HG03097 (cell line): Measurements from ENCODE around the gene CLPX.
A peak's percentile ranks its signal among the peaks of the same experiment; 100 is the strongest.
"Not testable (repeated sequence)": the region's sequence is repeated elsewhere in the genome, so short reads cannot be mapped to it uniquely, and the experiment has no call there.

ENCODE experiments used
- ATAC-seq: cut with Tn5 transposase; IDR thresholded peaks from one replicate; pipeline ENCODE4 v1.9.1; 2021; ENCODE audit not compliant: unreplicated experiment, low FRiP score

The CLPX gene

DNA sequence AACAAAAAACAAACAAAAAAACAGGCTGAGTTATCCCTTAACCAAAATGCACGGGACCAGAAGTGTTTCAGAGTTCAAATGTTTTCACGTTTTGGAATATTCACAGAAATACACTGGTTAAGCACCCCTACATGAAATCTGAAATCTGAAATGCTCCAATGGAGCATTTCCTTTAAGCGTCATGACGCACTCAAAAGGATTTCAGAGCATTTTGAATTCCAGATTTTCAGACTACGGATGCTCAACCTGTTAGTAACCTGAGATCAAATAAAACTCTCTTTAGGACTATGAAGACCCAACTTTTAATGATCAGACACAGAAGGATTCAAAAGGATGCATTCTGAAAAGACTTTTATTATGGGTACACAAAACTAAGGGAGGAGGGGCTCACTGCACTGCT is 9.6 kb downstream of the CLPX start:
- ATAC-seq: no peak

DNA sequence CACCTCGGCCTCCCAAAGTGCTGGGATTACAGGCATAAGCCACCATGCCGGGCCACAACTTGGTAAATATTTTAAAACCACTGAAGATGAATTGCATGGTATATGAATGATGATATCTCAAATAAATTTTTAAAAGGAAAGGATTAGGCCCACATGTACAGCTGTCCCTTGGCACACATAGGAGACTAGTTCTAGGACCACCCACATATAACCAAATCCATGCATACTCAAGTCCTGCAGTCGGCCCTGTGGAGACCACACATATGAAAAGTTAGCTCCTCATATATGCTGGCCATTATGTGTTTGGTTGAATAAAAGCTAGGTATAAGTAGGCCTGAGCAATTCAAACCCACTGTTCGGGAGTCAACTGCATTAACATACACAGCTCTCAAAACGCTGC is 10.6 kb downstream of the CLPX start:
- no peak for ATAC-seq

GRCh38 chr15:65172531-65172930 is 12.6 kb downstream of the CLPX start:
- ATAC-seq: no peak

DNA sequence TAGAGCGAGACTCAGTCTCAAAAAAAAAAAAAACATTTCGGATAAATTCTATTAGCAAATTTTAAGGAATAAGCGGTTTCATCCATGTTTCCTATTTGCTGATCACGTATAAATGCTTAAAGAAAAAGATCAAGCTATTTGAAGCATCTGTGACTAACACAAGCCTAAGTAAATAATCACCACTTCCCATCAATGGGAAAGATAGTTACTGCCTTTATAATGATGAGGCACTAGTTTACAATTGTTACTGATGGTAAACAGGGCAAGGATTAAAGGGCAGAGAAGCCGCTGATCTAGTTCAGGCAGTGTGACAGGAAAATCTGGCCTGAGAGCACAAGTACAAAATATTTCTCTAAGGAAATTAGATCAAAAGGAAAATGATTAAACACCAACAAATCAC is 13.7 kb downstream of the CLPX start:
- ATAC-seq: no peak

- ATAC-seq: no peak
Measured at GRCh38 chr15:65165875-65166274, 19.3 kb downstream of the CLPX start.

DNA sequence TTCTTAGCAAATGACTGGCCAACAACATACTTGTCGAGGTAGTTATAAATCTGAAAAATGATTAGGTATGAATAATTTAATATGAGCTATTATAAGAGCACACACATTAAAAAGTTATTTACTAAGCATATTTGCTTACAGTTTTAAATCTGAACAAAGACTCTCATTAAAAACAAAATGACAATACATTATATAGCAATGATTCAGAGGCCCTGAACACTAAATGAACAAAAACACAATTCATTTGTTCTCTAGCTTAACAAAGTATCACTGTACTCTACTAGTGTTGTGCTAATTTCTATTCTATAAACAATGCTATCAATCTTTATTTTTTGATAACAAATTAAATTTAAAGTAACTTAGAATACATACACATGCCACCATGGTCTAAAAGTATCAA is 21.0 kb downstream of the CLPX start:
- no peak for ATAC-seq

GRCh38 chr15:65163041-65163440 is 22.1 kb downstream of the CLPX start:
- ATAC-seq: no peak

GRCh38 chr15:65156692-65157091 is 28.4 kb downstream of the CLPX start:
- ATAC-seq: no peak

DNA sequence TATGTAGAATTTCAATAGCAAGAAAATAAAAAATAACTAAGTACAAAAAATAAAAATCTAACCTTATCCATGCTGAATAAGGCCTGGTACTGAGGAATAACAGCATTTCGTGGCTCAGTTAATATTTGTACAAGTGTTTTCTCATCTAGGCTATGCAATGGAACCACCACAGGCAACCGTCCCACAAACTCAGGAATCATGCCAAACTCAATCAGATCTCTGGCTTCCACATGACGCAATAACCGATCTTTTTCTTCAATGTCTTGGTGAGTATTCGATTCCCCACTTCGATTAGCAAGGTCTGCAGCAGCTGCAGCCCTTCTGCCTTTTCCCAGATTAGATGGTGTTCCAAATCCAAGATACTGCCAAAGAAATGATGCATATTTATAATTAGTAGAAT is 30.4 kb downstream of the CLPX start:
- ATAC-seq: no peak

DNA sequence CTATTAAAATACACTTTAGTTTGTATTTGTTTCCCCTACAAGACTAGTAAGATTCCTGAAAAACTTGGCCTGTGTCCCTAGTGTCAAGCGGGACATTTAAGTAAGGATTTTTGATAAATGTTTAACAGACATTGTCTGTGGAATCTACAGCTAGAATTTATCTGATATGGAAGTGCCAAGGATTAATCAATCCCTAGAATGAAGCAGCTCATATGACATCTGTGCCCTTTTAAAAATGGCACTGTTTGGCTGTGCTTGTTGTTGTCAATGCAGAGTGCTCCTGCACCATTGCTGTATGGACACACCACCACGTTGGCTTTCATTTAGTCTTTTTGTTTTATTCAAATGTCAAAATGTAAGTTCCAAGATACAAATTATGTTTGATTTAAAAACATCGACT is 37.2 kb downstream of the CLPX start:
- ATAC-seq: no peak

DNA sequence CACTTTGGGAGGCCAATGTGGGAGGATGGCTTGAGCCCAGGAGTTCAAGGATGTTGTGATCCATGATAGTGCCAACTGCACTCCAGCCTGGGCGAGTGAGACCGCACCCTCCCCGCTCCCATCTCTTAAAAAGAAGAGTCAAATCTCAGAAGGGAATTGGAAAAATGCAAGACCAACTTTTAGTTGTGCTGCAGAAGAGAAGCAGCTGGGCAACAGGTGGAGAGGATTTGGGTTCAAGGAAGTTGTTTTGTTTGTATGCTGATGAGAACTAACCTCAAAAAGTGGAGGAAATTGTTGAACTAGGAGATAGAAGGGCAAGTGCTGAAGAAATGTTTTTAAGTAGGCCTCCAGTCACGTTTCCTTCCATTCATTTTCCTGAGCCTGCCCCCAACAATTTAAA is 38.7 kb downstream of the CLPX start:
- ATAC-seq: no peak

GRCh38 chr15:65138631-65139030 is 46.5 kb downstream of the CLPX start:
- ATAC-seq: not testable (repeated sequence)

DNA sequence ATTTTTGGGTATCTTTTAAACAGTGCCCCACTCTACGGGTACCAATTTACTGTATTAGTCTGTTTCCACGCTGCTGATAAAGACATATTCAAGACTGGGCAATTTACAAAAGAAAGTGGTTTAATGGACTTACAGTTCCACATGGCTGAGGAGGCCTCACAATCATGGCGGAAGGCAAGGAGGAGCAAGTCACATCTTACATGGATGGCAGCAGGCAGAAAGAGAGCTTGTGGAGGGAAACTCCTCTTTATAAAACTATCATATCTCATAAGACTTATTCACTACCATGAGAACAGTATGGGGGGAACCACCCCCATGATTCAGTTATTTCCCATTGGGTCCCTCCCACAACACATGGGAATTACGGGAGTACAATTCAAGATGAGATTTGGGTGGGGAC is 47.2 kb downstream of the CLPX start:
- ATAC-seq: not testable (repeated sequence)

GRCh38 chr15:65137089-65137488 is 48.1 kb downstream of the CLPX start:
- ATAC-seq: not testable (repeated sequence)

DNA sequence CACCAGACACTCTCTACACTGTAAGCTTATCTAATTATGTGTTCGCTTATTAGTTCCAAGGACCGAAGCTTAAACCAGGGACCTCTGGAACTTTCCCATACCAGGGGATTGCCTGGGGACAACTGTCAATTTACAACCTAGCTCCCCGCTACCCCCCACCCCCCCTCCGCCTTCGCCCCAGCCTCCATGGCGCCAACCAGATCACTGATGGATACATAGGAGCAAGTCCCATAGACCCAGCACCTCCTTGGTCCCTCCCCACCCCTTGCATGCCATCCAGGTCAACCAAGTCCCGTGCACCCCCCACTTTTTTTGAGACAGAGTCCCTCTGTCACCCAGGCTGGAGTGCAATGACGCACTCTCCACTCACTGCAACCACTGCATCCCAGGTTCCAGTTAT is 50.6 kb downstream of the CLPX start:
- ATAC-seq: no peak

- ATAC-seq: peak; percentile 76
Measured at GRCh38 chr15:65133548-65134200, 51.5 kb downstream of the CLPX start, which contains the start of gene PDCD7. Gene PDCD7, minus strand, starts transcription at chr15:65133808. Its CDS starts 27 bp downstream, at chr15:65133781.

- peak; percentile 38 for ATAC-seq
Measured at GRCh38 chr15:65132878-65133547, 52.1 kb downstream of the CLPX start.

- no peak for ATAC-seq
Measured at GRCh38 chr15:65130941-65131340, 54.2 kb downstream of the CLPX start.

GRCh38 chr15:65115542-65115941 is 69.6 kb downstream of the CLPX start:
- no peak for ATAC-seq

DNA sequence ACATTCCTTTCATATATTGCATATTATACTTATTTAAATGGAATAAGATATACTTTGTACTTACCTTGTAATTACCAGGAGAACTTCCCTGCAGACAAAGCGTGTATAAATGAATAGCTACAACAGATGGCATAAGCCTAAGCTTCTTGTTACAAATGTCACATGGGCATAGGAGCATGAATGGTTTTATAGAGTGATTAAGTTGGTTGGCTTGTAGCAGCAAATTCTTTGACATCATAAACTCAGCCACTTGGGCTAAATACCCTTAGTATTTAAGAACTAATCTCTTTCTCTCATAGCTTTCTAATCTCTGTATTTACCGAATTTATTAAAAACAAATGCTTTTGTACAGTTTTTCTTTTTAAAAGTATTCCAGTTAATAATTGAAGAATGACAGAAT is 70.1 kb downstream of the CLPX start, which contains the start of gene UBAP1L:
UBAP1L (minus strand) TSS at position 115 of the 400 bp plus-strand sequence. CDS start 8,985 bp downstream, outside the sequence.
- no peak for ATAC-seq

DNA sequence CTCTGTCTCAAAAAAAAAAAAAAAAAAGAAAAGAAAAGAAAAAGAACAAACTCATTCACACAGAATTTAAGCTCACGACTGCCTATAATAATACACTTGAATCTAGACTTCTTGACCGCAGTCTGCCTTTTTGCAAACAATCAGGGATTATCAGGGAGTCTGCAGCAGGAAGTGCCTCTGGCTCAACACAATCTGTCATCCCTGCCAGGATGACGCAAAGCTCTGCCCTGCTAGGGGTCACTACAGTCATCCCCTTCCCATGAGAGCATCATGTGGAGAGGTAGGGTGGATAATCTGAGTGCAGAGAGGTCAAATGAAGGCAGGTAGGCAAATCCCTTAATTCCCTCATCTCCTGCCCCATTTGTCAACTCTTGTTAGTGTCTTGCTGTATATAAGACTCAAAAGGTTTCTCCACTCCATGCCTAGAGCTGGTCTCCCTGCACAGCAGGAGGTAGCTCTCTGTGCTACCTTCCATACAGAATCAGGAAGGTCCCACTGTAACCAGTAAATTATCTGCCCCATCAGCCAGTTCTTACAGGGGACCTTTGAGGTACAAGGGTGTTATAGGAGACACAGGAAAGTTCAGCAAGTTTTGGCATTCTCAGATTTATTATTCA is 74.4 kb downstream of the CLPX start:
- ATAC-seq: no peak
